HUES6 (cell line): ENCODE results near the gene NFE2.

Experiments
- H3K27ac ChIP-seq: 2 replicates; pipeline ENCODE4 v1.7.0; 2013; ENCODE audit warnings: low read depth, mild to moderate bottlenecking, low read length, inconsistent platforms
- H3K27me3 ChIP-seq: 2 replicates; pipeline ENCODE4 v1.6.1; 2013; ENCODE audit warnings: low read length; ENCODE audit not compliant: control insufficient read depth, insufficient read depth
- H3K36me3 ChIP-seq: 2 replicates; pipeline ENCODE4 v1.6.1; 2013; ENCODE audit warnings: low read length; ENCODE audit not compliant: control insufficient read depth, insufficient read depth
- H3K4me1 ChIP-seq: 2 replicates; pipeline ENCODE4 v1.6.1; 2013; ENCODE audit warnings: low read length; ENCODE audit not compliant: control insufficient read depth, insufficient read depth
- H3K4me3 ChIP-seq: 2 replicates; pipeline ENCODE4 v1.5.1; 2013; ENCODE audit warnings: low read depth, low read length
- H3K9ac ChIP-seq: one replicate; pipeline ENCODE4 v1.6.1; 2013; ENCODE audit warnings: mild to moderate bottlenecking, low read length
- H3K9me3 ChIP-seq: 2 replicates; pipeline ENCODE4 v1.6.1; 2013; ENCODE audit warnings: low read depth, low read length; ENCODE audit not compliant: control insufficient read depth, insufficient read depth

The NFE2 gene

GRCh38 chr12:54280468-54281260 lies 20.2 kb downstream of the NFE2 start, which contains the start of gene HNRNPA1:
Gene HNRNPA1, plus strand, starts transcription at chr12:54280726. Its CDS starts 82 bp downstream, at chr12:54280808.
- Histone ChIP-seq H3K27me3 (no peaks in the 10 kb centered on the region), H3K4me1 (peaks cover 16% of the 10 kb centered on the region), H3K9ac (peak within 1 kb of the TSS; percentile 99), H3K4me3 (peak within 1 kb of the TSS; percentile 92), H3K27ac (peak within 1 kb of the TSS; percentile 99), H3K36me3 (peaks cover 60% of the 10 kb centered on the region), H3K9me3 (no peaks in the 10 kb centered on the region)

GRCh38 chr12:54279632-54280467 lies 21.0 kb downstream of the NFE2 start, which contains the start of gene CBX5:
Gene CBX5, minus strand, starts transcription at chr12:54280122. Its CDS starts 22,472 bp downstream, at chr12:54257650.
- peak within 1 kb of the TSS; percentile 92 for H3K4me3 ChIP-seq
- H3K4me1 ChIP-seq = peaks cover 16% of the 10 kb centered on the region
- H3K9ac ChIP-seq = peak within 1 kb of the TSS; percentile 99
- H3K27me3 ChIP-seq = no peaks in the 10 kb centered on the region
- H3K9me3 ChIP-seq = no peaks in the 10 kb centered on the region
- peak within 1 kb of the TSS; percentile 99 for H3K27ac ChIP-seq
- peaks cover 52% of the 10 kb centered on the region for H3K36me3 ChIP-seq

GRCh38 chr12:54279227-54279631 lies 21.6 kb downstream of the NFE2 start:
- no peaks in the 10 kb centered on the region for H3K27me3 ChIP-seq
- H3K9ac ChIP-seq = peak overlapping the region; percentile 99
- no peaks in the 10 kb centered on the region for H3K9me3 ChIP-seq
- peak overlapping the region; percentile 86 for H3K27ac ChIP-seq
- H3K4me1 ChIP-seq = peaks cover 16% of the 10 kb centered on the region
- H3K4me3 ChIP-seq = peak overlapping the region; percentile 92
- H3K36me3 ChIP-seq = peaks cover 49% of the 10 kb centered on the region

- Histone ChIP-seq H3K4me3 (peak overlapping the region; percentile 92), H3K27ac (peak overlapping the region; percentile 86; the same call in 1 of the 2 replicates), H3K9ac (peak overlapping the region; percentile 99), H3K9me3 (no peaks in the 10 kb centered on the region), H3K27me3 (no peaks in the 10 kb centered on the region), H3K36me3 (peaks cover 48% of the 10 kb centered on the region), H3K4me1 (peaks cover 11% of the 10 kb centered on the region)
Observed at GRCh38 chr12:54277823-54278276, 23.0 kb downstream of the NFE2 start.

- no peak overlapping the region for H3K9ac ChIP-seq
- peaks cover 44% of the 10 kb centered on the region for H3K36me3 ChIP-seq
- no peaks in the 10 kb centered on the region for H3K9me3 ChIP-seq
- no peak overlapping the region for H3K4me3 ChIP-seq
- H3K27ac ChIP-seq = no peak overlapping the region
- H3K27me3 ChIP-seq = no peaks in the 10 kb centered on the region
- H3K4me1 ChIP-seq = peaks cover 6% of the 10 kb centered on the region
Observed at GRCh38 chr12:54276368-54276767, 24.4 kb downstream of the NFE2 start.

- Histone ChIP-seq H3K4me3 (no peak overlapping the region), H3K27ac (no peak overlapping the region), H3K4me1 (peaks cover 6% of the 10 kb centered on the region), H3K9ac (no peak overlapping the region), H3K27me3 (no peaks in the 10 kb centered on the region), H3K9me3 (no peaks in the 10 kb centered on the region), H3K36me3 (peaks cover 32% of the 10 kb centered on the region)
Observed at GRCh38 chr12:54273981-54274380, 26.8 kb downstream of the NFE2 start.

GRCh38 chr12:54272214-54272613 lies 28.6 kb downstream of the NFE2 start:
- Histone ChIP-seq H3K36me3 (peaks cover 26% of the 10 kb centered on the region), H3K27ac (no peak overlapping the region), H3K9me3 (no peaks in the 10 kb centered on the region), H3K4me1 (no peaks in the 10 kb centered on the region), H3K9ac (no peak overlapping the region), H3K4me3 (no peak overlapping the region), H3K27me3 (no peaks in the 10 kb centered on the region)

GRCh38 chr12:54270345-54270744 lies 30.5 kb downstream of the NFE2 start:
- Histone ChIP-seq H3K27me3 (no peaks in the 10 kb centered on the region), H3K9ac (no peak overlapping the region), H3K4me3 (no peak overlapping the region), H3K4me1 (peaks cover 2% of the 10 kb centered on the region; the same call in 1 of the 2 replicates), H3K36me3 (peaks cover 26% of the 10 kb centered on the region), H3K9me3 (no peaks in the 10 kb centered on the region), H3K27ac (no peak overlapping the region)

GRCh38 chr12:54266852-54267251 lies 34.0 kb downstream of the NFE2 start:
- Histone ChIP-seq H3K27me3 (no peaks in the 10 kb centered on the region), H3K9me3 (no peaks in the 10 kb centered on the region), H3K4me3 (no peak overlapping the region), H3K27ac (no peak overlapping the region), H3K9ac (no peak overlapping the region), H3K36me3 (peaks cover 2% of the 10 kb centered on the region; the same call in 1 of the 2 replicates), H3K4me1 (peaks cover 20% of the 10 kb centered on the region)

GRCh38 chr12:54265364-54265812 lies 35.4 kb downstream of the NFE2 start:
- no peaks in the 10 kb centered on the region for H3K9me3 ChIP-seq
- no peak overlapping the region for H3K27ac ChIP-seq
- H3K9ac ChIP-seq = no peak overlapping the region
- no peaks in the 10 kb centered on the region for H3K27me3 ChIP-seq
- no peak overlapping the region for H3K4me3 ChIP-seq
- peaks cover 32% of the 10 kb centered on the region for H3K4me1 ChIP-seq
- no peaks in the 10 kb centered on the region for H3K36me3 ChIP-seq
